HG03571 (cell line): ENCODE measurements around the gene NKX3-2.

ENCODE experiments used
- ATAC-seq: cut with Tn5 transposase; IDR thresholded peaks from one replicate; pipeline ENCODE4 v1.9.1; 2021; ENCODE audit not compliant: unreplicated experiment

The NKX3-2 gene

GRCh38 chr4:13546142-13546940, 2.0 kb upstream of the NKX3-2 start:
- no peak for ATAC-seq

GRCh38 chr4:13545394-13545808, 1.1 kb upstream of the NKX3-2 start:
- no peak for ATAC-seq

GRCh38 chr4:13544606-13545393, 492 bp upstream of the NKX3-2 start:
- peak; percentile 45 for ATAC-seq

- no peak for ATAC-seq
These were observed 1.1 kb downstream of the NKX3-2 start for GRCh38 chr4:13543032-13543838.

GRCh38 chr4:13542577-13543031, 1.7 kb downstream of the NKX3-2 start:
- ATAC-seq = no peak

- ATAC-seq = no peak
These were observed 2.4 kb downstream of the NKX3-2 start for GRCh38 chr4:13541720-13542576.

- no peak for ATAC-seq
These were observed 3.1 kb downstream of the NKX3-2 start for GRCh38 chr4:13541176-13541604.

- no peak for ATAC-seq
These were observed 3.7 kb downstream of the NKX3-2 start for GRCh38 chr4:13540446-13541175.

- ATAC-seq = no peak
These were observed 4.5 kb downstream of the NKX3-2 start for GRCh38 chr4:13539619-13540445.

- ATAC-seq = no peak
These were observed 5.2 kb downstream of the NKX3-2 start for GRCh38 chr4:13539047-13539618.

GRCh38 chr4:13538427-13538973, 5.8 kb downstream of the NKX3-2 start:
- no peak for ATAC-seq

- ATAC-seq = no peak
These were observed 6.5 kb downstream of the NKX3-2 start for GRCh38 chr4:13537832-13538177.

- no peak for ATAC-seq
These were observed 7.1 kb downstream of the NKX3-2 start for GRCh38 chr4:13537011-13537831.

GRCh38 chr4:13536607-13537006, 7.7 kb downstream of the NKX3-2 start:
- ATAC-seq = no peak

- ATAC-seq = no peak
These were observed 8.5 kb downstream of the NKX3-2 start for GRCh38 chr4:13535708-13536361.

- no peak for ATAC-seq
These were observed 9.2 kb downstream of the NKX3-2 start for GRCh38 chr4:13535118-13535517.
